BJ (cell line): ENCODE measurements around the gene MSL3. TPM values are rescaled to one million over a fixed set of nuclear protein-coding genes. Genes with fewer than 3 reads are reported as not detected.

Experiments
- CTCF ChIA-PET: fragments of 350-600 bp; formaldehyde crosslinking; extraction: SDS; loops from one replicate; lab custom pipeline; 2021; ENCODE audit warnings: antibody characterized with exemption, inconsistent platforms; lab: Yijun Ruan, JAX
- POLR2A ChIA-PET: fragments of 300-600 bp; sonication (Branson Sonifier 250); formaldehyde crosslinking; extraction: SDS; loops from one replicate; lab custom pipeline; 2021; ENCODE audit warnings: antibody characterized with exemption; lab: Charles Lee
- DNase-seq: peaks from one replicate; pipeline ENCODE4 v3.0.0-alpha.2; 2011; ENCODE audit warnings: low read depth
- H3K27me3 ChIP-seq: 2 replicates; pipeline ENCODE4 v1.6.0; 2011; ENCODE audit warnings: low read length; ENCODE audit not compliant: control insufficient read depth, insufficient read depth
- H3K36me3 ChIP-seq: 2 replicates; pipeline ENCODE4 v1.5.1; 2011; ENCODE audit warnings: low read length; ENCODE audit not compliant: control insufficient read depth, insufficient read depth
- H3K4me3 ChIP-seq: 2 replicates; pipeline ENCODE4 v1.5.1; 2011; ENCODE audit warnings: low read depth, mild to moderate bottlenecking, control low read depth, low read length
- CTCF ChIP-seq: IDR thresholded peaks from 2 replicates; pipeline ENCODE4 v1.5.1; 2011; ENCODE audit warnings: low read depth, mild to moderate bottlenecking, control low read depth, inconsistent platforms, low read length, moderate library complexity; ENCODE audit not compliant: insufficient read depth
- polyA minus RNA-seq: library from RNA; depleted of rRNA, polyadenylated mRNA; stranded (reverse); fragments of >200 nt; gene quantifications from 2 replicates; pipeline ENCODE4 v1.2.3, GENCODE V29; 2011; rRNA and poly(A)+ RNA removed
- polyA plus RNA-seq: library from polyadenylated mRNA; depleted of rRNA; stranded (reverse); fragments of >200 nt; gene quantifications from 2 replicates; pipeline ENCODE4 v1.2.3, GENCODE V29; 2011; rRNA removed

Gene MSL3
- polyA plus RNA-seq (27.2 and 31.6 TPM in 2 replicates), polyA minus RNA-seq (13.5 and 16.1 TPM in 2 replicates)

GRCh38 chrX:11757719-11758399, at the start of gene MSL3:
MSL3 (plus strand) TSS chrX:11758237; CDS start chrX:11758264, 27 bp downstream.
- ChIA-PET CTCF (interaction anchor here (0.5 to 1.4 kb wide), 4 partner anchors 30 to 366 kb away, joined by 3 to 6 read pairs (median 3); no protein-coding TSS in a partner anchor), POLR2A (interaction anchor here (0.6 kb wide), 1 partner anchor 377 kb away, joined by 3 read pairs; no protein-coding TSS in a partner anchor)
- H3K4me3 ChIP-seq, result peak within 1 kb of the TSS; percentile 89
- no peak for DNase-seq
- no peaks in the 10 kb centered on the region for H3K36me3 ChIP-seq
- TF ChIP-seq CTCF, result no peak
- no peaks in the 10 kb centered on the region for H3K27me3 ChIP-seq

GRCh38 chrX:11722304-11722703, 35.7 kb upstream of the MSL3 start:
- no peak overlapping the region for H3K4me3 ChIP-seq
- POLR2A ChIA-PET, result no interaction called here
- TF ChIP-seq CTCF, result no peak
- no peaks in the 10 kb centered on the region; the same call in 1 of the 2 replicates for H3K27me3 ChIP-seq
- CTCF ChIA-PET, result interaction anchor here (0.8 to 1.2 kb wide), 2 partner anchors 18 to 341 kb away, joined by 3 read pairs; no protein-coding TSS in a partner anchor
- DNase-seq, result no peak
- no peaks in the 10 kb centered on the region for H3K36me3 ChIP-seq

- Histone ChIP-seq H3K4me3 (no peak overlapping the region), H3K36me3 (no peaks in the 10 kb centered on the region), H3K27me3 (no peaks in the 10 kb centered on the region; the same call in 1 of the 2 replicates)
- TF ChIP-seq CTCF, result peak; percentile 67
- ChIA-PET CTCF (interaction anchor here (0.7 to 1.3 kb wide), 5 partner anchors 35 to 338 kb away, joined by 3 read pairs; no protein-coding TSS in a partner anchor), POLR2A (no interaction called here)
- no peak for DNase-seq
Observed at GRCh38 chrX:11724122-11725017, 33.7 kb upstream of the MSL3 start.

- no peak for TF ChIP-seq CTCF
- CTCF ChIA-PET, result no interaction called here
- no peak for DNase-seq
- Histone ChIP-seq H3K27me3 (no peaks in the 10 kb centered on the region), H3K4me3 (no peak overlapping the region), H3K36me3 (no peaks in the 10 kb centered on the region)
- POLR2A ChIA-PET, result no interaction called here
Observed at GRCh38 chrX:11725631-11726442, 32.2 kb upstream of the MSL3 start.
